ENCODE results near the gene PDGFC.

Gene PDGFC

DNA sequence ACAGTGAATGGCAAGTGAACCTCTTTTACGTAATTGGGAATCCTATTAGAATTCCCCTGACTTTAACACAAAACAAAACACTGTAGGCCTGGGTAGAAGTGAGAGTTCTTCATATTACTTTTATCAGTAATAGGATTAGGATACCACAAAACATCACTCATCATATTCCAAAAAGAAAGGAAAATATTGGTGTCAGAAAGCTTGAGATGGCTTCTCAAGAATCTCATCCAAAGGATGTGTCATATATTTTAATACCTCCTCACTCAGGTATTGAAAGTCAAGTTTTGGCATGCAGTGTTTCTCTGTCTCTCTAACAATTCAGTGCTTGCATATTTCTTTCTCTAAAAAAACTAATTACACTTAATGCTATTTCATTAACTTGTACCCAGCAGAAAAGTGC is 173.2 kb downstream of the PDGFC start:
- no peak overlapping the region for H3K27ac ChIP-seq
- no peak overlapping the region for H3K4me3 ChIP-seq
- H3K36me3 ChIP-seq (ENCODE audit: insufficient read depth, low read length): no peaks in the 10 kb centered on the region
- H3K9ac ChIP-seq (ENCODE audit: insufficient read length): no peak overlapping the region
- TF ChIP-seq POLR2AphosphoS5 (IDR thresholded peaks at IDR 0.05; ENCODE audit: borderline replicate concordance, low read depth, low read length): no peak
- no peak for TF ChIP-seq FOXP2 (optimal IDR thresholded peaks at IDR 0.05; ENCODE audit: control extremely low read depth, extremely low read length, insufficient read depth)
- TF ChIP-seq EZH2 (IDR thresholded peaks at IDR 0.05): no peak
- no peak for DNase-seq (ENCODE audit: low read depth, low spot score)
- 0 out of 2 replicates have a peak, but pooled peaks cover 4% of the 10 kb centered on the region for H3K9me3 ChIP-seq (ENCODE audit: low read depth, low read length)

DNA sequence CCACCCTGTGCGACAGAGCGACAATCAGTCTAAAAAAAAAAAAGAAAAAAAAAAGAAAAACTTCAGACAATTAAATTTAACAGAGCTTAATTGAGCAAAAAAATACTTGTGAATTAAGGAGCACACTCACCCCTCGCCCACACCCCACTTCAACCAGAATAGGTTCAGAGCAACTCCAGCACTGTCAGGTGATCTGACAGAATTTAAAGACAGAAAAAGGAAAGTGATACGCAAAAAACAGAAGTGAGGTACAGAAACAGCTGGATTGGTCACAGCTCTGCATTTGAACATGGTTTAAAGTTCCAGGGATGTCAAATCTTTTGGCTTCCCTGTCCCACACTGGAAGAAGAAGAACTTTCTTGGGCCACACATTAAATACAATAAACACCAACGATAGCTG is 174.4 kb downstream of the PDGFC start:
- no peak overlapping the region for H3K4me3 ChIP-seq
- H3K36me3 ChIP-seq (ENCODE audit: insufficient read depth, low read length): no peaks in the 10 kb centered on the region
- DNase-seq (ENCODE audit: low read depth, low spot score): no peak
- H3K9ac ChIP-seq (ENCODE audit: insufficient read length): no peak overlapping the region
- H3K27ac ChIP-seq: no peak overlapping the region
- TF ChIP-seq FOXP2 (optimal IDR thresholded peaks at IDR 0.05; ENCODE audit: control extremely low read depth, extremely low read length, insufficient read depth) (no peak), POLR2AphosphoS5 (IDR thresholded peaks at IDR 0.05; ENCODE audit: borderline replicate concordance, low read depth, low read length) (no peak), EZH2 (IDR thresholded peaks at IDR 0.05) (no peak)
- 0 out of 2 replicates have a peak, but pooled peaks cover 4% of the 10 kb centered on the region for H3K9me3 ChIP-seq (ENCODE audit: low read depth, low read length)

DNA sequence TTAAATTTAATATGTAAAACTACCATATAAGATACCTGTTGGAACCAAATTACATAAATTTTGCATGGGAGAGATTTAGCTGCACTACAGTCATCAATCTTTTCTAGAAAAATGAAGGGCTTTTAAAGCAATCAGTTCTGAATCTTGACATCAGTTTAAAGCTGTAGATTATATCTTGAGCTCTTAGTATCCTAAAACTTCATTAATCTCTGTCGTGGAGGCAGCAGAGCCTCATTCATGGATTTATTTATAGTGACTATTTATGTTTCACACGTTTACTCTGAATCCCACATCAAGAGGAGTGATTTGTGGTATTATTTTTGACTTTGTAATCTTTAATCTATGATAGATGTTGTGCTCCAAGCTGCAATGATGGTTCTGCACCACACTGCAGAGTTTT is 175.9 kb downstream of the PDGFC start:
- DNase-seq (ENCODE audit: low read depth, low spot score): no peak
- H3K9ac ChIP-seq (ENCODE audit: insufficient read length): no peak overlapping the region
- TF ChIP-seq FOXP2 (optimal IDR thresholded peaks at IDR 0.05; ENCODE audit: control extremely low read depth, extremely low read length, insufficient read depth) (no peak), EZH2 (IDR thresholded peaks at IDR 0.05) (no peak), POLR2AphosphoS5 (IDR thresholded peaks at IDR 0.05; ENCODE audit: borderline replicate concordance, low read depth, low read length) (no peak)

DNA sequence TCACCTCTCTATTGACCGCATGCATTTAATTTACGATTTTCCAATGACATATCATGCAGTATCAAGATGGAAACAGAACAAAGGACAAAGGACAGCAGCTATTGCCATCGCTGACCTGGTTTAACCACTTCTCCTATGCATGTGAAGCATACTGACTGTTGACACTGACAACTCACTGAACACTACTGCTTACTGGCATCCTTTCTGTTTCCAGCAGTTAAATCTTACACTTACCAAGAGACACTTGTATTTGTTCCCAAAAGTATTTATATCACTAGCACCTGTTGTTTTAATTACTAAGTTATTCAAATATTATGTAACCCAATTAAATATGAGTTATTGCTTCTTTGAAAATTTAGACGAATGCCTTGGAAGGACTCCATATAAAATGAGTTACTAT is 176.7 kb downstream of the PDGFC start:
- no peak for DNase-seq (ENCODE audit: low read depth, low spot score)
- H3K9me3 ChIP-seq (ENCODE audit: low read depth, low read length): no peaks in the 10 kb centered on the region
- H3K36me3 ChIP-seq (ENCODE audit: insufficient read depth, low read length): no peaks in the 10 kb centered on the region
- no peak overlapping the region for H3K9ac ChIP-seq (ENCODE audit: insufficient read length)
- H3K4me3 ChIP-seq: no peak overlapping the region
- TF ChIP-seq FOXP2 (optimal IDR thresholded peaks at IDR 0.05; ENCODE audit: control extremely low read depth, extremely low read length, insufficient read depth) (no peak), POLR2AphosphoS5 (IDR thresholded peaks at IDR 0.05; ENCODE audit: borderline replicate concordance, low read depth, low read length) (no peak), EZH2 (IDR thresholded peaks at IDR 0.05) (no peak)
- no peak overlapping the region for H3K27ac ChIP-seq

More for the DNA sequence above, 175.9 kb downstream of the PDGFC start:
- 0 out of 2 replicates have a peak, but pooled peaks cover 1% of the 10 kb centered on the region for H3K9me3 ChIP-seq (ENCODE audit: low read depth, low read length)
- no peaks in the 10 kb centered on the region for H3K36me3 ChIP-seq (ENCODE audit: insufficient read depth, low read length)
- H3K4me3 ChIP-seq: no peak overlapping the region
- H3K27ac ChIP-seq: no peak overlapping the region

DNA sequence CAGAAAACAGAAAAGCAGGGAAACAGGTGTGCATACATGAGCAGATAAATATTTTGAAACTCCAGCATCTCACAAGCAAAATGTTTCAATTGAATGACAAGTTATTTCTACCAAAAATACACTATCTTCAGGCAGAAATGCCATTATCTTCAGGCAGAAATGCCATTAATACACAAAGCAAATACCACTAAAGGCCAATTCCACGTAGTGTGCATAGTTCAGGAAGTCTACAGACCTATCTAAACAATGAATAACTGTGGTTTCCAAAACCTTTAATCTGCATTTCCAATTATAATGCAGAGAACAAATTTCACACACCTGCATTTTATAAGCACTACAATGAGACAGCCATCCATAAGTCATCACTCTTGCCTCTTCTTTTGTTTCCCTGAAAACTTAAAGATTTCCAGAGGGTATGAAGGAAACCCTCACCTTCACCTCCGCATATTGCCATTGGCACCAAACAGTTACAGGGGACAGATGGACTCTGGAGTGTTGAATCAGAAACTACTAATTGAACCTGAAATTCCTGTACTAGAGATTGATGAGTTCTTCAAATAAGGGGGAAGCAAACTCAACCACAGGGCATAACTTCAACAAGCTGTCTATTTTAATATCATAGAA is 179.0 kb downstream of the PDGFC start:
- TF ChIP-seq EZH2 (IDR thresholded peaks at IDR 0.05) (no peak), FOXP2 (optimal IDR thresholded peaks at IDR 0.05; ENCODE audit: control extremely low read depth, extremely low read length, insufficient read depth) (no peak), POLR2AphosphoS5 (IDR thresholded peaks at IDR 0.05; ENCODE audit: borderline replicate concordance, low read depth, low read length) (no peak)
- H3K36me3 ChIP-seq (ENCODE audit: insufficient read depth, low read length): no peaks in the 10 kb centered on the region
- no peak for DNase-seq (ENCODE audit: low read depth, low spot score)
- no peak overlapping the region for H3K27ac ChIP-seq
- H3K9ac ChIP-seq (ENCODE audit: insufficient read length): no peak overlapping the region
- H3K4me3 ChIP-seq: no peak overlapping the region
- H3K9me3 ChIP-seq (ENCODE audit: low read depth, low read length): no peaks in the 10 kb centered on the region

DNA sequence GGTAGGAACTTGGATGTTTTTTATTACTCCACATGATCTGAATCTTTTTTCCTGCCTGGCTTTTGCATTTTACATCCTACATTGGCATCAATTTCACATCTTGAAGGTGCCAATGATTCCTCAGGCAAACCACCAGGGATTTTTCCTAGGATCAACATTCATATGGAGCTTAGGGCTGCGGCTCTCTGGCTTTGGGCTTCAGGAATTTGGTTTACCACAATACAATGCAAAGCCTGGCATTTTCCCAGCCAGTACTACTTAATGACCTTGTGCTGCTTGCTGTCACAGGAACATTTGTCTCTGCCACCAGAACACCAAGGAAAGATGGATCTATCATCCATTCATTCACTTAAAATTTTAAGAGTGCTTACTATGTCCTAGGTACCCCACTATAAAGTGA is 180.7 kb downstream of the PDGFC start:
- TF ChIP-seq FOXP2 (optimal IDR thresholded peaks at IDR 0.05; ENCODE audit: control extremely low read depth, extremely low read length, insufficient read depth): no peak
- no peak for TF ChIP-seq EZH2 (IDR thresholded peaks at IDR 0.05)
- TF ChIP-seq POLR2AphosphoS5 (IDR thresholded peaks at IDR 0.05; ENCODE audit: borderline replicate concordance, low read depth, low read length): no peak
- H3K27ac ChIP-seq: no peak overlapping the region
- H3K36me3 ChIP-seq (ENCODE audit: insufficient read depth, low read length): no peaks in the 10 kb centered on the region
- DNase-seq (ENCODE audit: low read depth, low spot score): no peak
- H3K4me3 ChIP-seq: no peak overlapping the region
- H3K9me3 ChIP-seq (ENCODE audit: low read depth, low read length): no peaks in the 10 kb centered on the region
- H3K9ac ChIP-seq (ENCODE audit: insufficient read length): no peak overlapping the region

DNA sequence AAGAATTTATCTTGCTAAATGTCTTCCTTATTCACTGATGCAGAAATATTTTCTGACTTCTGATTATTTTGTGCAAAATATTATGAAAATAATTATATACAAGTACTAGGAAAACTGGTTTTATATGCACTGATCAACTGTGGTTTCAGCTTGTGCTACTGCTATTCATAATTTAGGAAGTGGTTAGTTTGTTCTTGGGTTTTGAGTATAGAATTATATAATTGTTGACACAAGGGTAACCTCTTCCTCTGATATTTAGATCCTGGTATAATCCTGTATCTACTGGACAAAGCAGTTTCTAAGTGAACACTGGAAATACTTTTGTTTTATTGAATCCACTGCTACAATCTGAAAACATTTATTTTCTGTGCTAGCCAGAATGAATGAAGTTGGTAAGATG is 182.8 kb downstream of the PDGFC start:
- Histone ChIP-seq H3K9ac (ENCODE audit: insufficient read length) (no peak overlapping the region), H3K27ac (no peak overlapping the region), H3K36me3 (ENCODE audit: insufficient read depth, low read length) (no peaks in the 10 kb centered on the region), H3K9me3 (ENCODE audit: low read depth, low read length) (no peaks in the 10 kb centered on the region), H3K4me3 (no peak overlapping the region)
- DNase-seq (ENCODE audit: low read depth, low spot score): no peak
- TF ChIP-seq FOXP2 (optimal IDR thresholded peaks at IDR 0.05; ENCODE audit: control extremely low read depth, extremely low read length, insufficient read depth) (no peak), EZH2 (IDR thresholded peaks at IDR 0.05) (no peak), POLR2AphosphoS5 (IDR thresholded peaks at IDR 0.05; ENCODE audit: borderline replicate concordance, low read depth, low read length) (no peak)

DNA sequence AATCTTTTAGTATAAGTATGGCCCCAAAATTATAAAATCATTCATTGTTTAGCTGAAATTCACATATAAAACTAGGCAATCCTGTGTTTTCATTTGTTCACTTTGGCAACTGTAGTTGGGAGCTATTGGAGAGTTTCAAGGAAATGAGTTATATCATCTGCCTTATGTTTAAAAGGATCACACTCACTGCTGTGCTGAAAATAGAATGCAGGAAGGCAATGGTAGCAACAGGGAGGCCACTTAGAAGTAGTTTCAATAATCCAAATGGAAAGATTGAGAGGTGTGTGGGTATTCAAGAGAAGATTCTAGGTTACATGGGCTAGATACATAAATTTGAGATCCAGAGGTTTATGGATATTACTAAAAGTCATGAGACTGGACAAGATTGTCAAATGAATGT is 184.9 kb downstream of the PDGFC start:
- H3K9me3 ChIP-seq (ENCODE audit: low read depth, low read length): no peaks in the 10 kb centered on the region
- H3K27ac ChIP-seq: no peak overlapping the region
- no peak overlapping the region for H3K9ac ChIP-seq (ENCODE audit: insufficient read length)
- TF ChIP-seq POLR2AphosphoS5 (IDR thresholded peaks at IDR 0.05; ENCODE audit: borderline replicate concordance, low read depth, low read length) (no peak), FOXP2 (optimal IDR thresholded peaks at IDR 0.05; ENCODE audit: control extremely low read depth, extremely low read length, insufficient read depth) (no peak), EZH2 (IDR thresholded peaks at IDR 0.05) (no peak)
- no peak overlapping the region for H3K4me3 ChIP-seq
- no peaks in the 10 kb centered on the region for H3K36me3 ChIP-seq (ENCODE audit: insufficient read depth, low read length)
- no peak for DNase-seq (ENCODE audit: low read depth, low spot score)

DNA sequence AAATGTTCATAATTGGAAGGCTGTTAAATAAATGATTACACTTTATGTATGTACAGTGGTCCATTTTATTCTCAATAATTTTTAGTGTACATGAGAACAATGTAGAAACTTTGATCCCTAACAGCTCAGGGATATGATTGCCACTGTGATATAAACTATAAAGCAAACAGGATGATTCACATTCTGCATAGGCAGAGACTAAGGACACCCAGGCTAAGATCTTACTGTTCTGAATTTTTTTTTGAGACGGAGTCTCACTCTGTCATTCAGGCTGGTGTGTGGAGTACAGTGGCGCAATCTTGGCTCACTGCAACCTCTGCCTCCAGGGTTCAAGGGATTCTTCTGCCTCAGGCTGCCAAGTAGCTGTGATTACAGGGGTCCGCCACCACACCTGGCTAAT is 186.6 kb downstream of the PDGFC start:
- Histone ChIP-seq H3K27ac (no peak overlapping the region), H3K36me3 (ENCODE audit: insufficient read depth, low read length) (no peaks in the 10 kb centered on the region), H3K9me3 (ENCODE audit: low read depth, low read length) (no peaks in the 10 kb centered on the region), H3K9ac (ENCODE audit: insufficient read length) (no peak overlapping the region), H3K4me3 (no peak overlapping the region)
- no peak for DNase-seq (ENCODE audit: low read depth, low spot score)
- TF ChIP-seq FOXP2 (optimal IDR thresholded peaks at IDR 0.05; ENCODE audit: control extremely low read depth, extremely low read length, insufficient read depth) (no peak), POLR2AphosphoS5 (IDR thresholded peaks at IDR 0.05; ENCODE audit: borderline replicate concordance, low read depth, low read length) (no peak), EZH2 (IDR thresholded peaks at IDR 0.05) (no peak)
